GM12801 (cell line): ENCODE measurements around the gene SENP1.

Experiments used
- TF ChIP-seq, protein P1 (sequence below): IDR thresholded peaks from one replicate; pipeline ENCODE4 v1.5.1; 2011; ENCODE audit warnings: control low read depth; ENCODE audit not compliant: insufficient read length; ENCODE audit errors: extremely low read depth

Gene SENP1

DNA sequence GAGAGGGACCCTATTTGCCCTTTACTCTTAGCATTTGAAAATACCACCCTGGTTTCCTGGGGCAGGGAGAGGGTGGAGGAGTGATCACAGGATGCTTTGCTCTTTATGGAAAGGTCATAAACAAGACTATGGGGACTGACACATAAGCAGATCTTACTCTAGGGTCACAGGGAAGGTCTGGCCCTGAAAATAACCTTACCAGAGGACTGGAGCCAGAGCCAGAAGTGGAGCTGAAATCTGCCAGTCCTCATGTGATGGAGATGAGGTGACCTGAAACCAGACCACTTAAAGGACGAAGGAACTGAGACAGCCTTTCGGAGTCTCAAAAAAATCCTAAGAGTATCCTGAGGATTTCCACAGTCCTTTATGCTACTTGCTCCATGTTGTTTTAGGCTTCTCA lies 25.6 kb upstream of the SENP1 start:
- TF ChIP-seq, protein P1, sequence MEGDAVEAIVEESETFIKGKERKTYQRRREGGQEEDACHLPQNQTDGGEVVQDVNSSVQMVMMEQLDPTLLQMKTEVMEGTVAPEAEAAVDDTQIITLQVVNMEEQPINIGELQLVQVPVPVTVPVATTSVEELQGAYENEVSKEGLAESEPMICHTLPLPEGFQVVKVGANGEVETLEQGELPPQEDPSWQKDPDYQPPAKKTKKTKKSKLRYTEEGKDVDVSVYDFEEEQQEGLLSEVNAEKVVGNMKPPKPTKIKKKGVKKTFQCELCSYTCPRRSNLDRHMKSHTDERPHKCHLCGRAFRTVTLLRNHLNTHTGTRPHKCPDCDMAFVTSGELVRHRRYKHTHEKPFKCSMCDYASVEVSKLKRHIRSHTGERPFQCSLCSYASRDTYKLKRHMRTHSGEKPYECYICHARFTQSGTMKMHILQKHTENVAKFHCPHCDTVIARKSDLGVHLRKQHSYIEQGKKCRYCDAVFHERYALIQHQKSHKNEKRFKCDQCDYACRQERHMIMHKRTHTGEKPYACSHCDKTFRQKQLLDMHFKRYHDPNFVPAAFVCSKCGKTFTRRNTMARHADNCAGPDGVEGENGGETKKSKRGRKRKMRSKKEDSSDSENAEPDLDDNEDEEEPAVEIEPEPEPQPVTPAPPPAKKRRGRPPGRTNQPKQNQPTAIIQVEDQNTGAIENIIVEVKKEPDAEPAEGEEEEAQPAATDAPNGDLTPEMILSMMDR = no peak

DNA sequence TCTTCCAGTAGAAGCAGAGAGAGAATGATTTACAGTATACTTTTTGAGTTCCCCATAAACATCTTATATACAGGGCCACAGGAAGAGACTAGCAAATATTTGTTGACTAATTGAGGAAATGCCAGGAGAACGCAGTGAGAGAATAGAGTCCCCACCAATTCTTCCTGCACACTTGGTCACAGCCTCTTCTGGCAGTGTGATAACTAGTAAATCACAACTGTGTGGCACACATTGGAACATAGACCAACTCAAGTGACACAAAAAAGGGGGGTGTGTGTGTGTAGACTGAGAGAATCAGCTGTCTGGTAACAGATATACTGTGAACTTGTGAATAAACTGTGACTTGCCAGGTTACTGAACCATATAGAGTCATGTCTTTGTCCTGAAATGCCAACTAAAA lies 23.5 kb upstream of the SENP1 start:
- TF ChIP-seq, protein P1 = no peak

DNA sequence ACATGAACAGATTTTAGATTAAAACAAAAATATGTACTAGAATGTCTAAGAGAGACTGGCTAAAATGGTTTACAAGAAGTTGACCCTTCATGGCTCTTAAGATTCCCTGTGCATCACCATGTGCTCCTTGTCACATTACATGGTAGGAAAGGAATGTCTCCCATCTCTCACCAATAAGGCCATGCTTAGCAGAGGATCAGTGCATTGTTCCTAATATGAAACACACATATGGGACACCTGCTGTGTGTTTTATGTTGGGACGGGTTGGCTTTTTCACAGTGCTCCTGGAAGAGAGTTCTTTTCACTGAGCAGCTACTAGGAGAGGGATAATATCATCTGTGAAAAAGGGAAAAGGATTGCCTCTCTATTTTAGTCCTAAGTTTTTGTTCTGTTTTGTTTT lies 22.9 kb upstream of the SENP1 start:
- TF ChIP-seq, protein P1 = no peak

DNA sequence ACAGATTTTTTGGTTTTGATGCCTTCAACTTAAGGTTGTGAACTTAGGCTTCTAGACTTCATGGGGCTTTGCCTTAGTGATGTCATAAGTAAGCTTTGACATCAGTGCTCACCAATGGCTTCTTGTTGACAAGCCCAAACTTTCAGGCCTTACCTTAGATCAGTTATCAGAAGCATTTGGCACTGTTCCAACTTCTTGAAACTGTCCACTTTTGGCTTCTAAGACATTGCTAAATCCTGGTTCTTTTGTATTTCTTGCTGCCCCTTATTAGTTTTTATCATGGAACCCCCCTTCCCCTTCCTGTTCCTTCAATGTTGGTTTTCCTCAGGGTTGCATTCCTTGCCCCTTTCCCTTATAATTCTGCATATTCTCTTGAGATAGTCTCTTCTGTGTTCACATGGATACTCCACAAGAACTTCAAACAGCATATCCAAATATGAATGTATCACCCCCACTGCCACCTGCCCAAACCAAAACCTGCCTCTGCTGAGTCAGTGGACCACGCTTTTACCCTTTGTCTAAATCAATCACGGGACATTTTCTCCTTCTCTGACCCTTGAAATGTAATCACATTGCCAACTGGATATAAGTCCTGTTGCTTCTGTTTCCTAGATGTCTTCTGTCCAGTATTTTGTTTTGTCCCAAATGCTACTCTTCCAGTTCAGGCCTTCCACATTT lies 21.2 kb upstream of the SENP1 start:
- TF ChIP-seq, protein P1 = no peak

DNA sequence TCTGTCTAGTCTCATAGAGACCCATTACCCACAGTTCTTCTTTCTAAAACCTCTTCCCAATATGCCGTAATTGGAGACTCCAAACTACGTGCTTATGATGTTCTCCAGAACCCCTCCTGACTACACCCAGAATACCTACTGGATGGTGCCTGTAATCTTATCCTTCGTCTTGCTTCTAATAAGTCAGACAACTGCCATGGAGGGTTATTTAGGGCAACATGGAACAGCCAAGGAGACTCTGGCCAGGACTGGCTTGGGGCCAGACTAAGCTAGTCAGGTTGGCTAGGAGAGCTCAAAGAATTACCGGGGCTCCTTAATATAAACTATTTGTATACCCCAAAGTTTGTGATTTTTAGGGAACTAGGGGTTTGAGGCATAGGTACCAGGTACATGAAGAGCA lies 20.1 kb upstream of the SENP1 start:
- TF ChIP-seq, protein P1 = no peak

DNA sequence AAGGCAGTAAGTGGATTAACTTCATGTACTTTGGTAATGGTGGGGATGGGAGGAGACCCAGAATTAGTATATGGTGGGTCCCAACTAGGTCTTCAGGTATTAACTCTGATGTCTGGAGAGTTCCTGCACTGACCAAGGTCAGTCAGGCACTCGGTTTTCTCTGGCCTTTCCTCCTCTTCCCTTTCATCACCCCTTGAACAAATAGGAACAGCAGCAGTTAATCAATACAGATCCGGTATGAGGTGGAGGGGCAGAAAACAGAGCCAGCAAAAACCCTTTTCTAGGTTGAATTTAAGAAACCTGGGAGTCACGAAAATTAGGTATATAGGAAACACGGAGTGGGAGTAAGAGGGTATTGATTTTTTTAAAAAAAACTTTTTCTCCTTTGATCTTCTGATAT lies 17.3 kb upstream of the SENP1 start:
- TF ChIP-seq, protein P1 = no peak

DNA sequence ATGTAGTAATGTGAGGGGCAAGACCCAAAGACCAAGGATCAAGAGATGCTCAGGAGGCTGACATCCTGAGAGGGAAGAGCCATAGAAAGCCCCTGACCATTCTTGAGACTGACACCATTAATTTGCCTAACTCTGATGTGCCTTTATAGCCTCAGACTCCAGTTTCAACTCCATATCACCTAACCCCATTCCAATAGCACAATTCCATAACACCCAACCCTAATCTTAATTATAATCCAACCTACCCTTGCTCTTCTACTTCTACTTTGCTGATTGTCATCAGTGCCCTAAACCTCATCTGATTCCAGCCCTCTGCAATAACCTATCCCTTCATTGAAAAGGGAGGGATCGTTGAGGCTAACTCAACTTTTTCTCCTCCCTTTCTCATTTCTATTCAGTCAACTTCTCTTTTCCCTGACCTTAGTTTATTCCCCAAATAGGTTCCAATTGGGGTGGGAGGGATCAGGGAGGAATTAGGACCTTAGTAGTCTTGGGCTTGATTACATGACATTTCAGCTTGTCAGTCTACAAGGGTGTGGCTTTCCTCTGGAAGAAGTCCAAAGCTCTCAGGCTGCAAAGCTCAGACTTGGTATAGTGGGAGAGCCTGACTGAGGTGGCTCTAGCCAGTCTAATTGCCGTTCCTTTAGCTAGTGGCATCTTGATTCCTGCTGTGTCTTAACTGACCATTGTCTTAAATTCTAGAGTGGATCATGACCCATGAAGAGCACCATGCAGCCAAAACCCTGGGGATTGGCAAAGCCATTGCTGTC lies 16.4 kb upstream of the SENP1 start:
- TF ChIP-seq, protein P1 = no peak
